ENCODE data around the gene ASH1L.

ASH1L gene

DNA sequence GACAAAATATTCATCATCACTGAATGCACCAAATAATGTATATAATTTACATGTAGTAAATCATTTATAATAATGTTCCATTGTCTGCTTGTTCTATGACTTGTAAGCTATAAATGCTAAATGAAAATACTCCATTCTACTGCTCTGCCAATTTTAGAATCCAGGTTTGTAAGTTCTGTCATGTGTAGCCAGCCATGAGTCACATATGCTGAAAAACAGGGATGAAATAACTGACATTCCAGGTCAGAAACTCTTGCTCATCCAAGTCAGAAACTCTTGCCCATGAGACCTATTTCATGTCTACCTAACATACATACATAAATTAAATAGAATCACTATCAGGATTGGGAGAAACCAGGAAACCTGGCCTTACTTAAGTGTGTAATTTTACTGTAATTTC lies 95.6 kb downstream of the ASH1L start:
- no peak overlapping the region for H3K4me3 ChIP-seq (ENCODE audit: low read length)
- TF ChIP-seq, protein P1, sequence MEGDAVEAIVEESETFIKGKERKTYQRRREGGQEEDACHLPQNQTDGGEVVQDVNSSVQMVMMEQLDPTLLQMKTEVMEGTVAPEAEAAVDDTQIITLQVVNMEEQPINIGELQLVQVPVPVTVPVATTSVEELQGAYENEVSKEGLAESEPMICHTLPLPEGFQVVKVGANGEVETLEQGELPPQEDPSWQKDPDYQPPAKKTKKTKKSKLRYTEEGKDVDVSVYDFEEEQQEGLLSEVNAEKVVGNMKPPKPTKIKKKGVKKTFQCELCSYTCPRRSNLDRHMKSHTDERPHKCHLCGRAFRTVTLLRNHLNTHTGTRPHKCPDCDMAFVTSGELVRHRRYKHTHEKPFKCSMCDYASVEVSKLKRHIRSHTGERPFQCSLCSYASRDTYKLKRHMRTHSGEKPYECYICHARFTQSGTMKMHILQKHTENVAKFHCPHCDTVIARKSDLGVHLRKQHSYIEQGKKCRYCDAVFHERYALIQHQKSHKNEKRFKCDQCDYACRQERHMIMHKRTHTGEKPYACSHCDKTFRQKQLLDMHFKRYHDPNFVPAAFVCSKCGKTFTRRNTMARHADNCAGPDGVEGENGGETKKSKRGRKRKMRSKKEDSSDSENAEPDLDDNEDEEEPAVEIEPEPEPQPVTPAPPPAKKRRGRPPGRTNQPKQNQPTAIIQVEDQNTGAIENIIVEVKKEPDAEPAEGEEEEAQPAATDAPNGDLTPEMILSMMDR (conservative IDR thresholded peaks at IDR 0.05; ENCODE audit: low read length) = no peak
- DNase-seq (ENCODE audit: low read depth) = peak; percentile 77

DNA sequence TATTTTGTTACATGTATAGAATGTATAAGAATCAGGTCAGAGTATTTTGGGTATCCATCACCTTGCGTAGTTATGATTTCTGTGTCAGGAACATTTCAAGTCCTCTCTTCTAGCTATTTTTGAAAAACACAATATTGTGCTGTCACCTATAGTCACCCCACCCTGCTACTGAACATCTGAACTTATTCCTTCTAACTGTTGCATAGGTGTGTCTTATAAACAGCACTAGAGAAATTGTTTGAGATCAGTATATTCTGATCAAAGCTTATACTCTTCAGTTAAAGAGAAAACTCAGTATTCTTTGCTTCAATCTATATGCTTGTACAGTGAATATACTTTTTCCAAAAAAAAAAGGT lies 96.0 kb downstream of the ASH1L start:
- H3K4me3 ChIP-seq (ENCODE audit: low read length) = no peak overlapping the region
- TF ChIP-seq, protein P1 (conservative IDR thresholded peaks at IDR 0.05; ENCODE audit: low read length) = no peak
- no peak for DNase-seq (ENCODE audit: low read depth)

DNA sequence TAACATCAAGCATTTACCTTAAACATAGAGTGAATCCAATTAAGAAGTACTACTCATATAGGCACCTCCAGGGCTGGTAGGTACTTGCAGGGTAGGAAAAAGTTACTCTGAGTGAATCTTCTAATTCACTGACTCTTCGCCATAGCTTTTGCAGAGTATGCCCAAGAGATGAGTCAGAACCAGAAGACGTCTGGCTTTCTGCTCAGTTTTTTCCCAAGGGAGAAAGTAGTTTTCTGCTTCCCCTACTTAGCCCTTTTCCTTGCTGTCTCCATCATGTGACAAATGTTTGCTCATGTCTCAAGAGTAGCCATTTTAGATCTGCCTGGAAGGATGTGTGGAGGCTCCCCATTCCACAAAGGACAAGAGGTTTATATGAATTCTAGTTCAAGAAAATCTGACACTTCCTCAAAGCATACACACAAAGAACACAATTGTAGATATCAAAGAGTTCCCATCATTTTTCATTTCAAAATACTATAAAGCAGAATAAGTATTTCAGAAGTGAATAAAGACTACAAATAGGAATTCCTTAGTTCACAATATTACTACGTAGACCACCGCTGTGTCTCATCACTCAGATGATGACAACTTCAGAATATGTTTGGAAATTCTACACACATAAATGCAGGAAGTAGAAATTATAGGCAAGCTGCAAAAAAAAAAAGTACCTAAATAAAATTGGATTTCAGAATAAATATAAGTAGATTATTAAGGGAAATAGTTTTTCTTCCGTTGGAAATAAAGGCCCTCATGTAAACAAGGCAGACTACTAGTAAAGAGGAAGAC lies 98.5 kb downstream of the ASH1L start:
- TF ChIP-seq, protein P1 (conservative IDR thresholded peaks at IDR 0.05; ENCODE audit: low read length) = no peak
- no peak overlapping the region for H3K4me3 ChIP-seq (ENCODE audit: low read length)
- DNase-seq (ENCODE audit: low read depth) = peak; percentile 87

DNA sequence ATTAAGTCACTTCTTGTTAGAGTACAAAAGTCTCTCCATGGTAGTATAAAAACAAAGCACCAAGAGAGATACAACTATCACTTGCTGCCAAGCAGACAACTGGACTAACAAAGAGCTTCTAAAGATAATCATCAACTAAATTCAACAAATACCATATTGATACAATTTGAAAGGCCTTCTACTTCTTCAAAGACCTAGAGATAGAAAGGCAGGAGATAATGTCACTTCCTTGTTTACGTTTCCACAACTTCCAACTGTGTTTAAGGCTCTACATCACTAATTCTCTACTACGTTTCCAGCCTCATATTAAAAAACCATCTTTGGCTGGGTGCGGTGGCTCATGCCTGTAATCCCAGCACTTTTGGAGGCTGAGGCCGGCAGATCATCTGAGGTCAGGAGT lies 104.5 kb downstream of the ASH1L start:
- TF ChIP-seq, protein P1 (conservative IDR thresholded peaks at IDR 0.05; ENCODE audit: low read length) = no peak
- no peak for DNase-seq (ENCODE audit: low read depth)
- H3K4me3 ChIP-seq (ENCODE audit: low read length) = no peak overlapping the region

DNA sequence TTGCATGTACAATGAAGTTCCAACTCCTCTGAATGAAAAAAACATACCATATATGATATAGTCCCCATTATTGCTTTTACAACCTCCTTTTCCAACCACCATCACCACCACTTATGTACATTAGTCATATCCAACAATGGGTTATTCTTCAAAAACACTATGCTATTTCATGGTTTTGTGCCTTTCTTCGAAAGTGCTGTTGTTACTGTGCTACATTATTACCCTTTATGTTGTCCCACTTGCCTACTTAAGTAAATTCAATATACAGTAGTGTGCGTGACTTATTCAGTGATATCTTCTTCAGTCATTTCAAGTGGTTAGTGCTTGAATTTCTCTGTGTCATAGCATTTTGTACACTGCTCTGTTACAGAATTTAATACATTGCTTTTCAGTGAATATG lies 105.3 kb downstream of the ASH1L start:
- no peak for DNase-seq (ENCODE audit: low read depth)
- no peak overlapping the region for H3K4me3 ChIP-seq (ENCODE audit: low read length)
- TF ChIP-seq, protein P1 (conservative IDR thresholded peaks at IDR 0.05; ENCODE audit: low read length) = no peak

DNA sequence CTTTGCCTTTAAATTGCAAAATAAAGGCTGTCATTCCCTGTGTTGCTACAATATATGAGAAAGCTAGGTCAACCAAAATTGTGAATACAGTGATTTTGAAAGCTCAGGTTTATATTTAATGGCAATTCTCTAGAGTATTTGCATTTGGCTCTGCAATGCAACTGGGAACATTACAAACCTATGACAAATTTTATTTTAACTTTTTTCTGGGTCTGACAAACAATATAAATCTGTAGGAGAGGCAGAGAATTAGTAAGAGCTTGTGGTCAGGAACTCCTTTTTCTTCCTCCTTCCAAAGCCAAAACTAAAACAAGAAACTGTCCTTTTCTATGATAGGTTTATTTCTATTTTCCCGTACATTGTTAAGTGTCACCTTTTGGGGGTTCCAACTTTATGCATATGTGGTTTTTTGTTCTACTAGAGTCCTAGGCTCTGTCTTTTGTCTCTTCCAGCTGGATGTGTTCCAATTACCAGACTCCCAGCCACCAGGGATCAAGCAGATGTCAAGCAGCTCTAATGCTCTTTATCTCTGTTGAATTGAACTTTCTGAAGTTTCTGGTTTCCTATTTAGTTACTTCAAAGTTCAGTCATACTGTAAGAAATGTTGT lies 106.9 kb downstream of the ASH1L start:
- TF ChIP-seq, protein P1 (conservative IDR thresholded peaks at IDR 0.05; ENCODE audit: low read length) = no peak
- peak; percentile 30 for DNase-seq (ENCODE audit: low read depth)
- H3K4me3 ChIP-seq (ENCODE audit: low read length) = no peak overlapping the region

DNA sequence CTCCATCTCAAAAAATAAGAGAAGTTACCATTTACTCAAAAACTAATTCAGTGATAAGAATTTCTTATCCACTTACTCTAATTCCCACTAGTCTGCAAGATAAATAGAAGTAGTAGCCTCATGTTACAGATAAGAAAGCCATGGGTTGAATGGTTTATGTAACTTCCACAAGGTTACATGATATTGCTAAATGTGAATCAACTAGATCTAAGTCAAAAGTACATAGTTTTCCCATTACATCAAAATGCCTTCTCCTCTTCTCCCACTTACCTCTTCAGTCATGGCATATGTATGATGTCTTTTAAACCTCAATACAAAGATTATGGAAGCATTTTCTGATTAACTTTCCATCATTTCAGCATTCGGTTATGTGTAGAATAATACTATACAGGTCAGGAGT lies 108.5 kb downstream of the ASH1L start:
- H3K4me3 ChIP-seq (ENCODE audit: low read length) = no peak overlapping the region

More for the DNA sequence above, 108.5 kb downstream of the ASH1L start:
- TF ChIP-seq, protein P1 (conservative IDR thresholded peaks at IDR 0.05; ENCODE audit: low read length) = no peak
- DNase-seq (ENCODE audit: low read depth) = peak; percentile 2

Data from AG10803 (cell line).